ENCODE measurements around the gene ROCK1.

DNA sequence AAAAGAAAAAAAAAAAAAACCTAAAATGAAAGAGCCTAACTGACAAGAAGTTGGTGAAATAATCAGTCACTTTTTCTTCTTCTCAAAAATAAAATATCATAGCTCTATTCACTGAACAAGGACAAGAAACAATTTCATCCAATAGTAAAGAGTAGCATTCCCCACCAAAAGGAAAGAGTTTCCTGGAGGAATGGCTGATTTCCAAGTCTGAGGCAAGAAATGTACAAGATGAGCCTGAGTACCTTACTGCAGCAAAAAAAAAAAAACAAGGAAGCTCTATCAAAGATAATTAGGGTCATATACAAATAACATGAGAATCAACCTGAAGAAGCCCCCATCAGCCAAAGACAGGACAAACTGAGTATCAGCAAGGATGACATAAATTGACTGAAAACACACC is 11.5 kb downstream of the ROCK1 start:
- TF ChIP-seq, protein P1, sequence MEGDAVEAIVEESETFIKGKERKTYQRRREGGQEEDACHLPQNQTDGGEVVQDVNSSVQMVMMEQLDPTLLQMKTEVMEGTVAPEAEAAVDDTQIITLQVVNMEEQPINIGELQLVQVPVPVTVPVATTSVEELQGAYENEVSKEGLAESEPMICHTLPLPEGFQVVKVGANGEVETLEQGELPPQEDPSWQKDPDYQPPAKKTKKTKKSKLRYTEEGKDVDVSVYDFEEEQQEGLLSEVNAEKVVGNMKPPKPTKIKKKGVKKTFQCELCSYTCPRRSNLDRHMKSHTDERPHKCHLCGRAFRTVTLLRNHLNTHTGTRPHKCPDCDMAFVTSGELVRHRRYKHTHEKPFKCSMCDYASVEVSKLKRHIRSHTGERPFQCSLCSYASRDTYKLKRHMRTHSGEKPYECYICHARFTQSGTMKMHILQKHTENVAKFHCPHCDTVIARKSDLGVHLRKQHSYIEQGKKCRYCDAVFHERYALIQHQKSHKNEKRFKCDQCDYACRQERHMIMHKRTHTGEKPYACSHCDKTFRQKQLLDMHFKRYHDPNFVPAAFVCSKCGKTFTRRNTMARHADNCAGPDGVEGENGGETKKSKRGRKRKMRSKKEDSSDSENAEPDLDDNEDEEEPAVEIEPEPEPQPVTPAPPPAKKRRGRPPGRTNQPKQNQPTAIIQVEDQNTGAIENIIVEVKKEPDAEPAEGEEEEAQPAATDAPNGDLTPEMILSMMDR (IDR thresholded peaks at IDR 0.05): no peak
- TF ChIP-seq POLR2A (IDR thresholded peaks at IDR 0.05): no peak

Data from Peyer's patch (tissue), 4 donors.